ENCODE measurements around the gene GRK6.

The GRK6 gene

GRCh38 chr5:177487144-177487543 is 60.7 kb downstream of the GRK6 start:
- H3K27ac ChIP-seq (ENCODE audit: insufficient read depth, low read length, poor library complexity, severe bottlenecking): no peak overlapping the region
- no peak for DNase-seq
- H3K36me3 ChIP-seq (ENCODE audit: control insufficient read depth, insufficient read depth, low read length): no peaks in the 10 kb centered on the region
- H3K4me1 ChIP-seq (ENCODE audit: control insufficient read depth, insufficient read depth, low read length, poor library complexity, severe bottlenecking): no peaks in the 10 kb centered on the region
- H3K4me3 ChIP-seq (ENCODE audit: insufficient read depth, low read depth, low read length, poor library complexity, severe bottlenecking): no peak overlapping the region
- H3K27me3 ChIP-seq (replicated peaks; ENCODE audit: control insufficient read depth, insufficient read depth, low read length, poor library complexity, severe bottlenecking): no peaks in the 10 kb centered on the region
- H3K9me3 ChIP-seq (ENCODE audit: control insufficient read depth, low read length): no peaks in the 10 kb centered on the region

- Histone ChIP-seq H3K4me3 (ENCODE audit: insufficient read depth, low read depth, low read length, poor library complexity, severe bottlenecking) (no peak overlapping the region), H3K27ac (ENCODE audit: insufficient read depth, low read length, poor library complexity, severe bottlenecking) (no peak overlapping the region), H3K4me1 (ENCODE audit: control insufficient read depth, insufficient read depth, low read length, poor library complexity, severe bottlenecking) (no peaks in the 10 kb centered on the region), H3K9me3 (ENCODE audit: control insufficient read depth, low read length) (no peaks in the 10 kb centered on the region), H3K27me3 (replicated peaks; ENCODE audit: control insufficient read depth, insufficient read depth, low read length, poor library complexity, severe bottlenecking) (no peaks in the 10 kb centered on the region), H3K36me3 (ENCODE audit: control insufficient read depth, insufficient read depth, low read length) (no peaks in the 10 kb centered on the region)
- DNase-seq: no peak
These were observed 61.5 kb downstream of the GRK6 start for GRCh38 chr5:177487975-177488374.

DNA sequence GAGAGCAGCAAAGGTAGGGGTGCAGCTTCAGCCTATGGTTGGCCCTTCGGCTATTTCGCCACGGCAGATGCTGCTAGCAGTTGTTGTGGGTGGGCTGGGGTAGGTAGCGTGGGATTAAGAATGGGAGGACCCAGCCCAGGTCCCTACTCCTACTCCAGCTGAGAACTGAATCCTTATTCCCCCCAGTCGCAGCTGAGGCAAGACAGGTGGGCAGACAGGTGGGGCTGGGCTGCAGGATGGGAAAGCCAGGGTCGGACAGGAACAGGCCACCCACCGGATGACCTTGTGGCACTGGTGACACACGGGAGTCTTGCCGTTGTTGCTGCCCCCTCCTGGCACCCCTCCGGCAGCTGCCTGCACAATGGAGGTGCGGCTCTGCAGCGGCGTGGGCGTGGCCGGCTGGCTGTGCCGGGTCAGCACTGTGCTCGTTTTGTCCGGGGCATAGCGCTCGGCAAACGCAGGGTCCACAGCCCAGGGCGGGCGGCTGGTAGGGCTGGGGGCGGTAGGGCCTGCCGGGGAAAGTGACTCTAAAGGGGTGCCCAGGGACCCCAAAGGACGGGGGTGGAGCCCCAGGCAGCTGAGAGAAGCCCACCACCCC is 62.7 kb downstream of the GRK6 start:
- no peaks in the 10 kb centered on the region for H3K36me3 ChIP-seq (ENCODE audit: control insufficient read depth, insufficient read depth, low read length)

DNA sequence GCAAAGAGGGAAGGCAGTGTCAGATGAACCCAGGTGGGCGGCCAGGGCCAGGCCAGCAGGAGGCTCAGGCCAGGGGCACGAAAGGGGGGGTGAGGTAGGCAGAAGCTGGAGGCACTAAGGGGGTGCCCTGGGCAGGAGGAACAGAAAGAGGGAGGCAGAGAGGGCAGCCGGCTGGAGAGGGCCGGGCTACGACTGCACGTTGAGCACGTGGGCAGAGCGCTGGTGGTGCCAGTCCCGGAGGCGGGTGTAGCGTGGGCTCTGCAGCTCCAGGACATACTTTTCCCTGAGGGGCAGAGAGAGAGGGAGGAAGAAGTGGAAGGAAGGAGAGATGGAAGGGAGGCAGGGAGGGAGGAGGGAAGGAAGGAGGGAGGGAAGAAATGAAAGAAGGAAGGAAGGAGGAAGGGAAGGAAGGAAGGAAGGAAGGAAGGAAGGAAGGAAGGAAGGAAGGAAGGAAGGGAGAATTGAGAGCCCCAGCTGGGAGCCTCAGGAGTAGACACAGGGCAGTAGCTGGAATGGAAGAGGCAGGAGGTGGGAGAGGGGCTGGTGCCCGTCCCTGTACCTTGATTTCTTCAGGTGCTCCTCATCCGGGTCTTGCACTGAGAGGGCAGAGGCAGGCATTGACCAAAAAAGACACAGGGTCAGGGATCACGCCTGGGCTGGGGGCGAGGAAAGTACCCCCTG is 64.0 kb downstream of the GRK6 start:
- Histone ChIP-seq H3K4me3 (ENCODE audit: insufficient read depth, low read depth, low read length, poor library complexity, severe bottlenecking) (no peak overlapping the region), H3K27ac (ENCODE audit: insufficient read depth, low read length, poor library complexity, severe bottlenecking) (no peak overlapping the region), H3K36me3 (ENCODE audit: control insufficient read depth, insufficient read depth, low read length) (no peaks in the 10 kb centered on the region), H3K4me1 (ENCODE audit: control insufficient read depth, insufficient read depth, low read length, poor library complexity, severe bottlenecking) (no peaks in the 10 kb centered on the region), H3K9me3 (ENCODE audit: control insufficient read depth, low read length) (no peaks in the 10 kb centered on the region), H3K27me3 (replicated peaks; ENCODE audit: control insufficient read depth, insufficient read depth, low read length, poor library complexity, severe bottlenecking) (no peaks in the 10 kb centered on the region)
- no peak for DNase-seq

More for the DNA sequence above, 62.7 kb downstream of the GRK6 start:
- H3K27ac ChIP-seq (ENCODE audit: insufficient read depth, low read length, poor library complexity, severe bottlenecking): no peak overlapping the region
- no peak overlapping the region for H3K4me3 ChIP-seq (ENCODE audit: insufficient read depth, low read depth, low read length, poor library complexity, severe bottlenecking)
- H3K27me3 ChIP-seq (replicated peaks; ENCODE audit: control insufficient read depth, insufficient read depth, low read length, poor library complexity, severe bottlenecking): no peaks in the 10 kb centered on the region
- H3K4me1 ChIP-seq (ENCODE audit: control insufficient read depth, insufficient read depth, low read length, poor library complexity, severe bottlenecking): no peaks in the 10 kb centered on the region
- no peak for DNase-seq
- no peaks in the 10 kb centered on the region for H3K9me3 ChIP-seq (ENCODE audit: control insufficient read depth, low read length)

- Histone ChIP-seq H3K4me3 (ENCODE audit: insufficient read depth, low read depth, low read length, poor library complexity, severe bottlenecking) (no peak overlapping the region), H3K27ac (ENCODE audit: insufficient read depth, low read length, poor library complexity, severe bottlenecking) (no peak overlapping the region), H3K9me3 (ENCODE audit: control insufficient read depth, low read length) (no peaks in the 10 kb centered on the region), H3K36me3 (ENCODE audit: control insufficient read depth, insufficient read depth, low read length) (no peaks in the 10 kb centered on the region), H3K4me1 (ENCODE audit: control insufficient read depth, insufficient read depth, low read length, poor library complexity, severe bottlenecking) (no peaks in the 10 kb centered on the region), H3K27me3 (replicated peaks; ENCODE audit: control insufficient read depth, insufficient read depth, low read length, poor library complexity, severe bottlenecking) (no peaks in the 10 kb centered on the region)
- no peak for DNase-seq
These were observed 64.5 kb downstream of the GRK6 start for GRCh38 chr5:177490992-177491391.

DNA sequence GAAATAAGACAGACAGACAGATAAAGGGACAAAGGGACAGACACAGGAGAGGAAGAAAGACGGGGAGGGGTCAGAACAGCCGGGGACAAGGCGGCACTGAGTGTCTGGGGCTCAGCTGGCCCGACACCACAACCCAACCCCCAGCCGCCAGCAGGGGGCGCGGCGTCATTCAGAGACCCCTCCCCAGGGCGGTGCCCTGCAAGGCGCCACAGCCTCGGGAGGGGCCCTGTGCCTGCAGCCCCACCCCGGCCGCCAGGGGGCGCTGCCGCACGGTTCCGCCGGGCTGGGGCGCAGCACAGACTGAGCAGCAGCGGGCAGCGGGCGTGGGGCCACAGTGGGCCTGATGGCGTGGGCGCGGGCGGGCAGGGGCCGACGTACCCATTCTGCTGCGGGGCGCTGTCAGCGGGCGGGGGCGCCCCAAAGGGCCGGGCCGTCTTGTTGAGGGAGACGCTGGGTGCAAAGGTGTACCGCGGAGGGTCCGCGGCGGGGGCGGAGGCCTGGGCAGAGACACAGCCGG is 65.0 kb downstream of the GRK6 start:
- Histone ChIP-seq H3K27me3 (replicated peaks; ENCODE audit: control insufficient read depth, insufficient read depth, low read length, poor library complexity, severe bottlenecking) (no peaks in the 10 kb centered on the region), H3K4me3 (ENCODE audit: insufficient read depth, low read depth, low read length, poor library complexity, severe bottlenecking) (no peak overlapping the region), H3K36me3 (ENCODE audit: control insufficient read depth, insufficient read depth, low read length) (no peaks in the 10 kb centered on the region), H3K4me1 (ENCODE audit: control insufficient read depth, insufficient read depth, low read length, poor library complexity, severe bottlenecking) (peaks cover 1% of the 10 kb centered on the region), H3K27ac (ENCODE audit: insufficient read depth, low read length, poor library complexity, severe bottlenecking) (no peak overlapping the region), H3K9me3 (ENCODE audit: control insufficient read depth, low read length) (no peaks in the 10 kb centered on the region)
- DNase-seq: no peak

- H3K9me3 ChIP-seq (ENCODE audit: control insufficient read depth, low read length): no peaks in the 10 kb centered on the region
- H3K4me1 ChIP-seq (ENCODE audit: control insufficient read depth, insufficient read depth, low read length, poor library complexity, severe bottlenecking): peaks cover 7% of the 10 kb centered on the region
- no peak overlapping the region for H3K27ac ChIP-seq (ENCODE audit: insufficient read depth, low read length, poor library complexity, severe bottlenecking)
- no peak overlapping the region for H3K4me3 ChIP-seq (ENCODE audit: insufficient read depth, low read depth, low read length, poor library complexity, severe bottlenecking)
- H3K27me3 ChIP-seq (replicated peaks; ENCODE audit: control insufficient read depth, insufficient read depth, low read length, poor library complexity, severe bottlenecking): no peaks in the 10 kb centered on the region
- H3K36me3 ChIP-seq (ENCODE audit: control insufficient read depth, insufficient read depth, low read length): no peaks in the 10 kb centered on the region
- no peak for DNase-seq
These were observed 65.7 kb downstream of the GRK6 start for GRCh38 chr5:177491983-177492746.

Measured in effector memory CD4-positive, alpha-beta T cell (primary cell).